Hepatocyte (in vitro differentiated cells): Measurements from ENCODE around the gene MTX3. TPM values are rescaled to one million over a fixed set of nuclear protein-coding genes. Genes with fewer than 3 reads are reported as not detected.

Experiments used
- DNase-seq: peaks from one replicate; pipeline ENCODE4 v3.0.0-alpha.2; 2016; ENCODE audit warnings: low spot score
- H2AFZ ChIP-seq: fragments of 200-600 bp; sonication (generic); 2 replicates; pipeline ENCODE4 v1.6.0; 2016; ENCODE audit warnings: antibody characterized with exemption, mild to moderate bottlenecking
- H3K27ac ChIP-seq: fragments of 200-600 bp; sonication (generic); 2 replicates; pipeline ENCODE4 v1.5.1; 2016; ENCODE audit warnings: mild to moderate bottlenecking
- H3K27me3 ChIP-seq: fragments of 200-600 bp; sonication (generic); 2 replicates; pipeline ENCODE4 v1.6.1; 2016
- H3K36me3 ChIP-seq: fragments of 200-600 bp; sonication (generic); replicated peaks from 2 replicates; pipeline ENCODE4 v1.5.1; 2016; ENCODE audit warnings: low read depth; ENCODE audit not compliant: insufficient read depth
- H3K4me1 ChIP-seq: fragments of 200-600 bp; sonication (generic); 2 replicates; pipeline ENCODE4 v1.5.1; 2016; ENCODE audit warnings: mild to moderate bottlenecking, moderate library complexity; ENCODE audit not compliant: insufficient read depth
- H3K4me2 ChIP-seq: fragments of 200-600 bp; sonication (generic); 2 replicates; pipeline ENCODE4 v1.6.0; 2016
- H3K4me3 ChIP-seq: fragments of 200-600 bp; sonication (generic); 2 replicates; pipeline ENCODE4 v1.5.1; 2016; ENCODE audit warnings: mild to moderate bottlenecking
- H3K79me2 ChIP-seq: fragments of 200-600 bp; sonication (generic); 2 replicates; pipeline ENCODE4 v1.6.0; 2017; ENCODE audit warnings: mild to moderate bottlenecking
- H3K9me2 ChIP-seq: fragments of 200-600 bp; sonication (generic); replicated peaks from 2 replicates; pipeline ENCODE4 v1.6.0; 2017; ENCODE audit warnings: mild to moderate bottlenecking; ENCODE audit not compliant: insufficient read depth
- H3K9me3 ChIP-seq: fragments of 200-600 bp; sonication (generic); 2 replicates; pipeline ENCODE4 v1.5.1; 2016; ENCODE audit warnings: low read depth, mild to moderate bottlenecking
- H4K20me1 ChIP-seq: fragments of 200-600 bp; sonication (generic); 2 replicates; pipeline ENCODE4 v1.6.0; 2016; ENCODE audit warnings: mild to moderate bottlenecking; ENCODE audit not compliant: insufficient read depth, poor library complexity, severe bottlenecking
- EZH2 ChIP-seq: fragments of 200-600 bp; sonication (generic); IDR thresholded peaks from 2 replicates; pipeline ENCODE4 v1.6.1; 2016; ENCODE audit warnings: antibody characterized with exemption, mild to moderate bottlenecking, borderline replicate concordance
- EZH2phosphoT487 ChIP-seq: fragments of 200-600 bp; sonication (generic); IDR thresholded peaks from one replicate; pipeline ENCODE4 v1.6.1; 2018; ENCODE audit warnings: antibody characterized with exemption, mild to moderate bottlenecking, low read depth, moderate library complexity; ENCODE audit not compliant: unreplicated experiment, severe bottlenecking
- WGBS: methylation state at CpG from one replicate; pipeline ENCODE4 v1.1.6; 2016; ENCODE audit warnings: low lambda C conversion rate; ENCODE audit errors: missing lambda C conversion rate; 5-methylcytosine and 5-hydroxymethylcytosine counted together
- polyA plus RNA-seq: library from polyadenylated mRNA; unstranded; fragments of >200 nt; fragmentation: Nextera tagmentation; extraction: Ambion mirVana; gene quantifications from 2 replicates; pipeline ENCODE4 v1.2.1, GENCODE V29; 2016
- total RNA-seq: library from RNA; depleted of rRNA; stranded (reverse); fragments of >200 nt; gene quantifications from 2 replicates; pipeline ENCODE4 v1.2.3, GENCODE V29; 2014
- TF ChIP-seq, protein P1 (sequence below): fragments of 200-600 bp; sonication (generic); IDR thresholded peaks from 2 replicates; pipeline ENCODE4 v1.5.1; 2016; ENCODE audit warnings: antibody characterized with exemption, mild to moderate bottlenecking; ENCODE audit not compliant: poor library complexity

MTX3 gene
- total and polyA plus RNA-seq, 2 experiments from 2014 or later: 4.0 to 18.7 TPM

DNA sequence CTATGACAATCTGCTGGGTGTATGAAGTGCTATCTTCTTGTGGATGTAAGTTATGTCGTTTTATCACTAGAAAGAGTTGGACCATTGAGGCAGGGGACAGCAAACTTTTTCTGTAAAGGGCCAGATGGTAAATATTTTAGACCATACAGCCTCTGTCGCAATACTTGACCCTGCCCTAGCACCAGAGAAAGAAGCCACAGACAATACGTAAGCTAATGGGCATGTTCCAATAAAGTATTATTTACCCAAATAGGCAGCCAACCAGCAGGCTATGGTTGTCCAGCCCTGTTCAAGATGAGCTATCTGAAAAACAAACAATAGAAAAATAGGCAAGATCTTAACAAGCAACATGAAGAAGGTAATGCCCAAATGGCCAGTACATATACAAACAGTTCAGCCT, 36.4 kb downstream of the MTX3 start:
- H4K20me1 ChIP-seq: no peaks in the 10 kb centered on the region
- no peaks in the 10 kb centered on the region for H3K27me3 ChIP-seq
- no peaks in the 10 kb centered on the region for H3K9me3 ChIP-seq
- no peak for TF ChIP-seq EZH2
- TF ChIP-seq, protein P1, sequence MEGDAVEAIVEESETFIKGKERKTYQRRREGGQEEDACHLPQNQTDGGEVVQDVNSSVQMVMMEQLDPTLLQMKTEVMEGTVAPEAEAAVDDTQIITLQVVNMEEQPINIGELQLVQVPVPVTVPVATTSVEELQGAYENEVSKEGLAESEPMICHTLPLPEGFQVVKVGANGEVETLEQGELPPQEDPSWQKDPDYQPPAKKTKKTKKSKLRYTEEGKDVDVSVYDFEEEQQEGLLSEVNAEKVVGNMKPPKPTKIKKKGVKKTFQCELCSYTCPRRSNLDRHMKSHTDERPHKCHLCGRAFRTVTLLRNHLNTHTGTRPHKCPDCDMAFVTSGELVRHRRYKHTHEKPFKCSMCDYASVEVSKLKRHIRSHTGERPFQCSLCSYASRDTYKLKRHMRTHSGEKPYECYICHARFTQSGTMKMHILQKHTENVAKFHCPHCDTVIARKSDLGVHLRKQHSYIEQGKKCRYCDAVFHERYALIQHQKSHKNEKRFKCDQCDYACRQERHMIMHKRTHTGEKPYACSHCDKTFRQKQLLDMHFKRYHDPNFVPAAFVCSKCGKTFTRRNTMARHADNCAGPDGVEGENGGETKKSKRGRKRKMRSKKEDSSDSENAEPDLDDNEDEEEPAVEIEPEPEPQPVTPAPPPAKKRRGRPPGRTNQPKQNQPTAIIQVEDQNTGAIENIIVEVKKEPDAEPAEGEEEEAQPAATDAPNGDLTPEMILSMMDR: no peak
- no peak for TF ChIP-seq EZH2phosphoT487
- H3K4me3 ChIP-seq: no peak overlapping the region
- no peaks in the 10 kb centered on the region for H3K9me2 ChIP-seq
- no peak overlapping the region for H3K27ac ChIP-seq
- no peaks in the 10 kb centered on the region for H3K79me2 ChIP-seq
- no peaks in the 10 kb centered on the region for H3K36me3 ChIP-seq
- H2AFZ ChIP-seq: no peak overlapping the region
- WGBS: 89% methylated on average over 3 of the region's 3 CpGs
- H3K4me2 ChIP-seq: no peak overlapping the region
- H3K4me1 ChIP-seq: no peaks in the 10 kb centered on the region
- DNase-seq: no peak

DNA sequence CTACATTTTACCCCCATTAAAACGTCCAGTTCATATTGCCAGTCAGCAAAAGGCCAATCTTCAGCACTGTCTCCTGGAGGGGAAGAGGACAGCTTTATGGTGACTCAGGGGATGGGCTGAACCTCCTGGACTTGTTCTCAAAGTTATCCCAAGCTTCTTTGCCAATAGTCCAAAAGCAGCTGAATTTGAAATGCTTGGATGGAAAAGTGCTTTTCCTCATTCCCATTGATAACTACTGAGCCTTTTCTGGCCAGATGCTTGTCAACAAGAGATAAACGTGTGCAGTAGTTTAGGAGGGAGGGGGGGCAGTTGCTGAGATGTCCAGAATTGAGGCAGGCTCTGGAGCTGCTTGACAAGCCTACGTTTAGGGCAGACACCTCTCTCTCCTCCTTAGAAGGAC, 43.5 kb downstream of the MTX3 start:
- Histone ChIP-seq H3K79me2 (no peaks in the 10 kb centered on the region), H2AFZ (no peak overlapping the region), H3K27me3 (no peaks in the 10 kb centered on the region), H3K4me2 (no peak overlapping the region), H3K4me1 (no peaks in the 10 kb centered on the region), H3K9me2 (no peaks in the 10 kb centered on the region), H3K4me3 (no peak overlapping the region), H3K36me3 (no peaks in the 10 kb centered on the region), H3K9me3 (no peaks in the 10 kb centered on the region), H3K27ac (no peak overlapping the region), H4K20me1 (no peaks in the 10 kb centered on the region)
- no peak for TF ChIP-seq EZH2
- TF ChIP-seq, protein P1: no peak
- no peak for TF ChIP-seq EZH2phosphoT487
- DNase-seq: no peak
- WGBS: 69% methylated on average over 3 of the region's 3 CpGs

DNA sequence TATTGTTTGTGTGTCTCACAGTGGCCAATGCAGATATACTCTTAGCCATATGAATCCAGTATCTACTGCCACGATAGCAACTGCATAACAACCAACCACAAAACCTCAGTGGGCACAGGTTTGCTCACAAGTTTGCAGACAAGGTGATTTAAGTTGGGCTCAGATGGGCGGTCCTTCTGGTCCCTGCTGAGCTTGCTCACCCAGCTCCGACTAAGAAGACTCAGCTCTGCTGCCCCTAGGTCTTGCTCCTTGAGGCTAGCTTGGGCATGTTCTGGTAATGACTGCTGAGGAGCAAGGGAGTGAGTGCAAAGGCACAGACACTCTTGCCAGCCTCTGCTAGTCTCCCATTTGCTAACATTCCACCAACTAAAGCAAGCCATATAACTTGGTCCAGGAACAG, 52.6 kb downstream of the MTX3 start:
- no peaks in the 10 kb centered on the region for H3K27me3 ChIP-seq
- WGBS: 74% methylated on average over 3 of the region's 3 CpGs
- no peak overlapping the region for H2AFZ ChIP-seq
- no peaks in the 10 kb centered on the region for H3K79me2 ChIP-seq
- no peak overlapping the region for H3K27ac ChIP-seq
- no peaks in the 10 kb centered on the region for H4K20me1 ChIP-seq
- DNase-seq: no peak
- H3K4me1 ChIP-seq: no peaks in the 10 kb centered on the region
- H3K4me2 ChIP-seq: no peak overlapping the region
- no peak overlapping the region for H3K4me3 ChIP-seq
- no peaks in the 10 kb centered on the region for H3K36me3 ChIP-seq
- no peaks in the 10 kb centered on the region for H3K9me2 ChIP-seq
- TF ChIP-seq, protein P1: no peak
- TF ChIP-seq EZH2: no peak
- H3K9me3 ChIP-seq: no peaks in the 10 kb centered on the region

DNA sequence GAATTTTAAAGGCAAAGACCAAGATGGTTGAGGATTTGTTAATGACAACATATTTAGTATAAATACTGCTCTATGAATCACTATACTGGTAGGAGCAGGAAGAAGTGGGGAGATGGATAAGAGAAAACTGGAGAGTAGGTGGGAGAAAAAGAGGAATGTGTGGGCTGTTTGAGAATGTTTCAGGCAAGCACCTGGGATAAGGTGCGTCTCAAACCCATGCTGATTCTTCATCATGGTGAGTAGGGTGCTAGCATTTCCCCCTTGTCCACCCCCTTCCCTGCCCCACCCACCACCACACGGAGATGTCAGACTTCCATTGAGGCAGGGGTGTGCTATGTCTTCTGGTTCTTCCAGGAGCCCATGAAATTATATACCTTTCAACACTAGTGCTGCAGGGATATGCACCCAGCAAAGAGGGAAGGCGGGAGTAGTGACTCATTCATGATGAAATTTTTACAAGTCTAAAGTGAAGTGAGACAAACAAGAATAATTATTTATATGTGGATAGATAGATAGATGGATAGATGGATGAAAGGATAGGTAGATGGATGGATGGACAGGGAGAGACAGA, 54.3 kb downstream of the MTX3 start:
- H3K36me3 ChIP-seq: no peaks in the 10 kb centered on the region
- no peaks in the 10 kb centered on the region for H3K9me3 ChIP-seq
- no peaks in the 10 kb centered on the region for H3K79me2 ChIP-seq
- no peak overlapping the region for H2AFZ ChIP-seq
- H3K4me3 ChIP-seq: no peak overlapping the region
- no peaks in the 10 kb centered on the region for H3K9me2 ChIP-seq
- TF ChIP-seq, protein P1: no peak
- TF ChIP-seq EZH2 (no peak), EZH2phosphoT487 (no peak)
- H3K27ac ChIP-seq: no peak overlapping the region
- no peak for DNase-seq
- H3K4me1 ChIP-seq: no peaks in the 10 kb centered on the region
- no peaks in the 10 kb centered on the region for H3K27me3 ChIP-seq
- H4K20me1 ChIP-seq: no peaks in the 10 kb centered on the region
- H3K4me2 ChIP-seq: peak overlapping the region; percentile 25
- WGBS: 83% methylated on average over 3 of the region's 3 CpGs
